Measurements from ENCODE around the gene CPLX3. TPM values are rescaled to one million over a fixed set of nuclear protein-coding genes. Genes with fewer than 3 reads are reported as not detected.

The CPLX3 gene
- total and polyA plus RNA-seq, 2 of the 8 experiments (the other 6 are each of a cell fraction or from before 2014, with no cell fraction given), result 0.17 TPM; not detected in 1

GRCh38 chr15:74804935-74805334 is 21.5 kb upstream of the CPLX3 start (continued):
- TF ChIP-seq TAF7 (optimal IDR thresholded peaks at IDR 0.05; ENCODE audit: borderline replicate concordance, low read depth, low read length) (no peak), JUND (IDR thresholded peaks at IDR 0.05; ENCODE audit: low read length) (no peak)

Data from H1 (cell line).